ENCODE results near the gene F7.

F7 gene

GRCh38 chr13:113145911-113146598 is 40.5 kb downstream of the F7 start:
- TF ChIP-seq CTCF (IDR thresholded peaks at IDR 0.05; ENCODE audit: low read depth, low read length, missing control alignments), result no peak
- Histone ChIP-seq H3K27ac (no peak overlapping the region), H3K4me3 (ENCODE audit: low read depth, low read length) (no peak overlapping the region), H3K27me3 (replicated peaks) (peaks cover 4% of the 10 kb centered on the region), H3K36me3 (replicated peaks) (no peaks in the 10 kb centered on the region)
- in situ Hi-C loops (cut with HindIII; ENCODE audit: low pct_ligation_motif_present, low sequenced_read_pairs), result no loop called here
- no peak for DNase-seq

- no peaks in the 10 kb centered on the region for H3K36me3 ChIP-seq (replicated peaks)
- H3K27ac ChIP-seq, result no peak overlapping the region
- DNase-seq, result no peak
- in situ Hi-C loops (cut with HindIII; ENCODE audit: low pct_ligation_motif_present, low sequenced_read_pairs), result no loop called here
- peaks cover 4% of the 10 kb centered on the region for H3K27me3 ChIP-seq (replicated peaks)
- TF ChIP-seq CTCF (IDR thresholded peaks at IDR 0.05; ENCODE audit: low read depth, low read length, missing control alignments), result no peak
- H3K4me3 ChIP-seq (ENCODE audit: low read depth, low read length), result no peak overlapping the region
These were observed 41.2 kb downstream of the F7 start for GRCh38 chr13:113146750-113147149.

GRCh38 chr13:113147206-113147605 is 41.6 kb downstream of the F7 start:
- in situ Hi-C loops (cut with HindIII; ENCODE audit: low pct_ligation_motif_present, low sequenced_read_pairs), result no loop called here
- Histone ChIP-seq H3K27ac (no peak overlapping the region), H3K36me3 (replicated peaks) (no peaks in the 10 kb centered on the region), H3K4me3 (ENCODE audit: low read depth, low read length) (no peak overlapping the region), H3K27me3 (replicated peaks) (peaks cover 4% of the 10 kb centered on the region)
- TF ChIP-seq CTCF (IDR thresholded peaks at IDR 0.05; ENCODE audit: low read depth, low read length, missing control alignments), result no peak
- DNase-seq, result no peak

GRCh38 chr13:113148407-113148806 is 42.8 kb downstream of the F7 start:
- H3K36me3 ChIP-seq (replicated peaks), result no peaks in the 10 kb centered on the region
- in situ Hi-C loops (cut with HindIII; ENCODE audit: low pct_ligation_motif_present, low sequenced_read_pairs), result no loop called here
- no peak for TF ChIP-seq CTCF (IDR thresholded peaks at IDR 0.05; ENCODE audit: low read depth, low read length, missing control alignments)
- H3K27me3 ChIP-seq (replicated peaks), result peaks cover 4% of the 10 kb centered on the region
- DNase-seq, result no peak
- no peak overlapping the region for H3K4me3 ChIP-seq (ENCODE audit: low read depth, low read length)
- no peak overlapping the region for H3K27ac ChIP-seq

GRCh38 chr13:113148940-113149503 is 43.4 kb downstream of the F7 start:
- peaks cover 2% of the 10 kb centered on the region for H3K27me3 ChIP-seq (replicated peaks)
- TF ChIP-seq CTCF (IDR thresholded peaks at IDR 0.05; ENCODE audit: low read depth, low read length, missing control alignments), result no peak
- in situ Hi-C loops (cut with HindIII; ENCODE audit: low pct_ligation_motif_present, low sequenced_read_pairs), result no loop called here

More at GRCh38 chr13:113148940-113149503, 43.4 kb downstream of the F7 start:
- no peaks in the 10 kb centered on the region for H3K36me3 ChIP-seq (replicated peaks)
- no peak overlapping the region for H3K4me3 ChIP-seq (ENCODE audit: low read depth, low read length)
- H3K27ac ChIP-seq, result no peak overlapping the region
- no peak for DNase-seq

All from brain microvascular endothelial cell (primary cell).